A673 (cell line): ENCODE data around the gene PIP4K2C. TPM values are rescaled to one million over a fixed set of nuclear protein-coding genes. Genes with fewer than 3 reads are reported as not detected.

Experiments used
- BruUV-seq: library from RNA; stranded (reverse); fragments of 400-500 nt; replicated peaks from 2 replicates; lab custom pipeline; 2021; lab: Mats Ljungman, UMichigan
- CTCF ChIA-PET: fragments of 300-600 bp; sonication (Branson Sonifier 250); formaldehyde crosslinking; loops from one replicate; lab custom pipeline; 2022; ENCODE audit warnings: antibody characterized with exemption; lab: Charles Lee
- POLR2A ChIA-PET: fragments of 300-600 bp; sonication (Branson Sonifier 250); formaldehyde crosslinking; loops from one replicate; lab custom pipeline; 2022; ENCODE audit warnings: antibody characterized with exemption; ENCODE audit not compliant: low non-redundant PET; lab: Charles Lee
- DNase-seq: peaks from one replicate; pipeline ENCODE4 v3.0.0-alpha.2; 2015; ENCODE audit warnings: low spot score
- H3K27ac ChIP-seq: fragments of 200-600 bp; sonication (generic); 2 replicates; pipeline ENCODE4 v1.5.1; 2016; ENCODE audit warnings: mixed run types, low read depth, mild to moderate bottlenecking, mixed read lengths, antibody characterized with exemption, low read length; ENCODE audit not compliant: poor library complexity, severe bottlenecking
- H3K27me3 ChIP-seq: fragments of 200-600 bp; sonication (generic); replicated peaks from 2 replicates; pipeline ENCODE4 v1.6.1; 2017; ENCODE audit warnings: mixed run types, low read depth, mild to moderate bottlenecking, mixed read lengths, antibody characterized with exemption, low read length; ENCODE audit not compliant: insufficient read depth, poor library complexity
- H3K36me3 ChIP-seq: fragments of 200-600 bp; sonication (generic); 2 replicates; pipeline ENCODE4 v1.6.1; 2016; ENCODE audit warnings: mixed run types, mild to moderate bottlenecking, mixed read lengths, antibody characterized with exemption, low read length; ENCODE audit not compliant: insufficient read depth, poor library complexity, severe bottlenecking
- H3K4me1 ChIP-seq: fragments of 200-600 bp; sonication (generic); 2 replicates; pipeline ENCODE4 v1.6.1; 2017; ENCODE audit warnings: mixed run types, mild to moderate bottlenecking, mixed read lengths, antibody characterized with exemption, low read length; ENCODE audit not compliant: insufficient read depth, poor library complexity, severe bottlenecking
- H3K4me3 ChIP-seq: fragments of 200-600 bp; sonication (generic); 2 replicates; pipeline ENCODE4 v1.5.1; 2016; ENCODE audit warnings: low read depth, mixed run types, mild to moderate bottlenecking, mixed read lengths, low read length; ENCODE audit not compliant: poor library complexity, severe bottlenecking
- H3K9me3 ChIP-seq: fragments of 200-600 bp; sonication (generic); 2 replicates; pipeline ENCODE4 v1.6.1; 2016; ENCODE audit warnings: mixed run types, low read depth, mild to moderate bottlenecking, mixed read lengths, antibody characterized with exemption, low read length; ENCODE audit not compliant: poor library complexity, severe bottlenecking
- CTCF ChIP-seq: fragments of 300-800, 200-600 bp; sonication (generic); conservative IDR thresholded peaks from 2 replicates; pipeline ENCODE4 v1.5.1; 2017; ENCODE audit warnings: low read depth, mild to moderate bottlenecking, antibody characterized with exemption, low read length, moderate library complexity, mixed read lengths
- EZH2 ChIP-seq: fragments of 200-600 bp; sonication (generic); IDR thresholded peaks from 2 replicates; pipeline ENCODE4 v1.6.1; 2017; ENCODE audit warnings: borderline replicate concordance, low read depth, mild to moderate bottlenecking, mixed read lengths, antibody characterized with exemption, low read length; ENCODE audit not compliant: poor library complexity, severe bottlenecking
- intact Hi-C: fragments of 100-400 bp; cut with micrococcal nuclease; formaldehyde crosslinking; loops from one replicate; pipeline ENCODE4 v1.10.0; 2022; ENCODE audit not compliant: unreplicated experiment
- total RNA-seq: library from RNA; stranded (reverse); gene quantifications from 2 replicates; pipeline ENCODE4 v1.2.3, GENCODE V29; 2021

Gene PIP4K2C
- total RNA-seq, 1 experiment from 2014 or later = 34.9 TPM

GRCh38 chr12:57623385-57623784 is 32.4 kb downstream of the PIP4K2C start:
- H3K27me3 ChIP-seq = peaks cover 13% of the 10 kb centered on the region
- intact Hi-C loops = loop anchor here (2.0 kb wide), 1 partner anchor 163 kb away; no protein-coding TSS in a partner anchor

GRCh38 chr12:57623811-57624390 is 32.9 kb downstream of the PIP4K2C start:
- Histone ChIP-seq H3K27ac (no peak overlapping the region), H3K4me3 (no peak overlapping the region), H3K36me3 (peaks cover 14% of the 10 kb centered on the region), H3K4me1 (peaks cover 7% of the 10 kb centered on the region), H3K27me3 (peaks cover 13% of the 10 kb centered on the region), H3K9me3 (no peaks in the 10 kb centered on the region)
- ChIA-PET POLR2A (no interaction called here), CTCF (no interaction called here)
- TF ChIP-seq CTCF (no peak), EZH2 (no peak)
- DNase-seq = no peak
- BruUV-seq = TSS peak; percentile 32
- intact Hi-C loops = loop anchor here (2.0 kb wide), 1 partner anchor 163 kb away; no protein-coding TSS in a partner anchor

More at GRCh38 chr12:57623385-57623784, 32.4 kb downstream of the PIP4K2C start:
- Histone ChIP-seq H3K9me3 (no peaks in the 10 kb centered on the region), H3K36me3 (peaks cover 9% of the 10 kb centered on the region), H3K27ac (no peak overlapping the region), H3K4me3 (no peak overlapping the region), H3K4me1 (peaks cover 7% of the 10 kb centered on the region)
- POLR2A ChIA-PET = no interaction called here
- no peak for DNase-seq
- no TSS peak for BruUV-seq
- CTCF ChIA-PET = interaction anchor here (1.1 kb wide), 1 partner anchor 40 kb away, joined by 5 read pairs; no protein-coding TSS in a partner anchor
- no peak for TF ChIP-seq CTCF
- no peak for TF ChIP-seq EZH2

GRCh38 chr12:57624441-57625220 is 33.6 kb downstream of the PIP4K2C start:
- Histone ChIP-seq H3K4me3 (no peak overlapping the region), H3K36me3 (peaks cover 17% of the 10 kb centered on the region), H3K9me3 (no peaks in the 10 kb centered on the region), H3K27me3 (peaks cover 13% of the 10 kb centered on the region), H3K4me1 (peaks cover 7% of the 10 kb centered on the region), H3K27ac (no peak overlapping the region)
- POLR2A ChIA-PET = no interaction called here
- CTCF ChIA-PET = no interaction called here
- BruUV-seq = no TSS peak
- no peak for DNase-seq
- no peak for TF ChIP-seq CTCF
- no peak for TF ChIP-seq EZH2
- intact Hi-C loops = no loop called here
